ENCODE results near the gene BCL2L11.

DNA sequence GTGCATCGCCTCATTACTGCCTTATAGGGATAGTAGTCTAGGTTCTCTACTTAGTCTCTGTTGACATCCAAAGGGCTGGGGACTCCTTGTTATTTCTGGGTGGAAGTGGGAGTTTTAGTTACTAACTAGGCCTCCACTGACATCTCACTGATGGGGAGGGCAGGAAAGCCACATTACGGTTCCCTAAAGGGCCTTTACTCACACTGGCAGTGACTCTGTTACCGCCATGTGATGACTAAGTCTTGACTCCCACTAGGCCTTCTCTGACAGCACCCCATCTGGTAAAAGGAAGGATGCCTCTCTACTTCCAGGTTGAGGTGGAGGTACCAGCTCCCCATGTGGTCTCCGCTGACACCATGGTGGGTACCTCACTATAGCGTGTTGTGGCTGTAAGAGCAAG is 14.0 kb upstream of the BCL2L11 start:
- TF ChIP-seq, protein P1, sequence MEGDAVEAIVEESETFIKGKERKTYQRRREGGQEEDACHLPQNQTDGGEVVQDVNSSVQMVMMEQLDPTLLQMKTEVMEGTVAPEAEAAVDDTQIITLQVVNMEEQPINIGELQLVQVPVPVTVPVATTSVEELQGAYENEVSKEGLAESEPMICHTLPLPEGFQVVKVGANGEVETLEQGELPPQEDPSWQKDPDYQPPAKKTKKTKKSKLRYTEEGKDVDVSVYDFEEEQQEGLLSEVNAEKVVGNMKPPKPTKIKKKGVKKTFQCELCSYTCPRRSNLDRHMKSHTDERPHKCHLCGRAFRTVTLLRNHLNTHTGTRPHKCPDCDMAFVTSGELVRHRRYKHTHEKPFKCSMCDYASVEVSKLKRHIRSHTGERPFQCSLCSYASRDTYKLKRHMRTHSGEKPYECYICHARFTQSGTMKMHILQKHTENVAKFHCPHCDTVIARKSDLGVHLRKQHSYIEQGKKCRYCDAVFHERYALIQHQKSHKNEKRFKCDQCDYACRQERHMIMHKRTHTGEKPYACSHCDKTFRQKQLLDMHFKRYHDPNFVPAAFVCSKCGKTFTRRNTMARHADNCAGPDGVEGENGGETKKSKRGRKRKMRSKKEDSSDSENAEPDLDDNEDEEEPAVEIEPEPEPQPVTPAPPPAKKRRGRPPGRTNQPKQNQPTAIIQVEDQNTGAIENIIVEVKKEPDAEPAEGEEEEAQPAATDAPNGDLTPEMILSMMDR (conservative IDR thresholded peaks at IDR 0.05 in 1 of 2, IDR thresholded peaks at IDR 0.05 in 1 of 2; ENCODE audit: extremely low read depth in 1 of 2, insufficient read depth in 1 of 2, low read depth in 1 of 2, low read length in 2 of 2): no peak
- no peak for TF ChIP-seq EZH2 (IDR thresholded peaks at IDR 0.05; ENCODE audit: borderline replicate concordance, low read length)

All from mammary epithelial cell (primary cell).